ENCODE results near the gene RALGPS1. TPM values are rescaled to one million over a fixed set of nuclear protein-coding genes. Genes with fewer than 3 reads are reported as not detected.
A peak's percentile ranks its signal among the peaks of the same experiment; 100 is the strongest.

Gene RALGPS1
- total and polyA plus RNA-seq, 10 donors = 2.5 to 27.3 (median 14.1) TPM

DNA sequence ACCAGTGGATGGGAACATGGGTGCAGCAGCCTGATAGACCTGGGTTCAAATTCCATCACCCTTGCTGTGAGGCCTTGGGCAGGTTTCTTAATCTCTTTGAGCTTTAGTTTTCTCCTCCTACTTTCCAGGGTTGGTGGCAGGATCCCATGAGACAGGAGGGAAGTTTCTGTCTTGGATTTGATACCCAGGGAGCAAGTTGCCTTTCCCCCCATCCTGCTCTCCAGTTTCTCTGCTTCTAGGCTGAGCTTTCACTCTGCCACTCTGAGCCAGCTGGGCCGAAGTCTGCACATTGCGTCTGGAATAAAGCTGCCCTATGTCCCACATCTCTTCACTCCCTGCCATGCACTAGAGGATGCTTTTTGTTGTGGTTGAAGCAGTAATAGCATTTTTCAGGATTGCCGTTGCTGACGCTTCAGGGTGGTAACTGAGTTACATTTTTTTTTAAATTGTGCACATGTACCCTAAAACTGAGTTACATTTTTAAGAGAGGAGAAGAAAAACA lies 248.3 kb downstream of the RALGPS1 start:
- Histone ChIP-seq H3K27ac (peak overlapping the region in 7 of 8 donors; percentile 0 to 77 (median 67)), H3K4me1 (peaks cover 0 to 45% (median 31%) of the 10 kb centered on the region in 6 donors), H3K4me3 (no peak overlapping the region), H3K9me3 (no peaks in the 10 kb centered on the region), H3K36me3 (peaks cover 0 to 7% (median 0%) of the 10 kb centered on the region in 6 donors), H3K27me3 (replicated peaks in 1 of 7) (no peaks in the 10 kb centered on the region)
- no peak for DNase-seq
- intact Hi-C loops (cut with DNase I; ENCODE audit: low total_unique reads) = no loop called here
- TF ChIP-seq POLR2AphosphoS5 (IDR thresholded peaks at IDR 0.05) = no peak
- no peak for TF ChIP-seq POLR2A (IDR thresholded peaks at IDR 0.05)
- TF ChIP-seq, protein P1, sequence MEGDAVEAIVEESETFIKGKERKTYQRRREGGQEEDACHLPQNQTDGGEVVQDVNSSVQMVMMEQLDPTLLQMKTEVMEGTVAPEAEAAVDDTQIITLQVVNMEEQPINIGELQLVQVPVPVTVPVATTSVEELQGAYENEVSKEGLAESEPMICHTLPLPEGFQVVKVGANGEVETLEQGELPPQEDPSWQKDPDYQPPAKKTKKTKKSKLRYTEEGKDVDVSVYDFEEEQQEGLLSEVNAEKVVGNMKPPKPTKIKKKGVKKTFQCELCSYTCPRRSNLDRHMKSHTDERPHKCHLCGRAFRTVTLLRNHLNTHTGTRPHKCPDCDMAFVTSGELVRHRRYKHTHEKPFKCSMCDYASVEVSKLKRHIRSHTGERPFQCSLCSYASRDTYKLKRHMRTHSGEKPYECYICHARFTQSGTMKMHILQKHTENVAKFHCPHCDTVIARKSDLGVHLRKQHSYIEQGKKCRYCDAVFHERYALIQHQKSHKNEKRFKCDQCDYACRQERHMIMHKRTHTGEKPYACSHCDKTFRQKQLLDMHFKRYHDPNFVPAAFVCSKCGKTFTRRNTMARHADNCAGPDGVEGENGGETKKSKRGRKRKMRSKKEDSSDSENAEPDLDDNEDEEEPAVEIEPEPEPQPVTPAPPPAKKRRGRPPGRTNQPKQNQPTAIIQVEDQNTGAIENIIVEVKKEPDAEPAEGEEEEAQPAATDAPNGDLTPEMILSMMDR (IDR thresholded peaks at IDR 0.05 in 8 of 11, conservative IDR thresholded peaks at IDR 0.05 in 3 of 11) = no peak
- 69 to 87% (median 76%) methylated on average over 4 of the region's 4 CpGs for WGBS, 5 donors

DNA sequence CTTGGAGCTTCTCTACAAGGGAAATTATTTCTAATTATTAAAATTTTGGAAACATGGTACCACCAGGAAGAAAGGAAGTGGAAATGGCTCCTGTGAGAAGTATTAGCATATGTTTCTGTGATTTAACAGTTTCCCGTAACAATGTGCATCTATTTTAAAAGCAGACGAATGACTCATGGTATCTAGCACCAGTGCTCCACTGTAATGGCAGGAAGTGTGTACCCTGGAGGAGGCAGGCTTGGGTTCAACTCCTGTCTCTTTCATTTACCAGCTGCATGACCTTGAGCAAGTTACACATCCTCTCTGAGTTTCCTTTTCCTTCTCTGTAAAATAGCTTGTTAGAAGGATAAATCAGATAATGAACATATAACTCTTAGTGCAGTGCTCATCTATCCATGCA lies 248.8 kb downstream of the RALGPS1 start:
- Histone ChIP-seq H3K36me3 (peaks cover 0 to 9% (median 0%) of the 10 kb centered on the region in 6 donors), H3K9me3 (no peaks in the 10 kb centered on the region), H3K4me1 (peaks cover 0 to 45% (median 31%) of the 10 kb centered on the region in 6 donors), H3K4me3 (no peak overlapping the region), H3K27me3 (replicated peaks in 1 of 7) (no peaks in the 10 kb centered on the region), H3K27ac (peak overlapping the region; percentile 0 to 77 (median 64))
- WGBS, 5 donors = 19 to 38% (median 26%) methylated on average over 2 of the region's 2 CpGs
- TF ChIP-seq, protein P1 (IDR thresholded peaks at IDR 0.05 in 8 of 11, conservative IDR thresholded peaks at IDR 0.05 in 3 of 11) = no peak
- TF ChIP-seq POLR2A (IDR thresholded peaks at IDR 0.05) (no peak), POLR2AphosphoS5 (IDR thresholded peaks at IDR 0.05) (peak in 1 of 3 donors; percentile 82)
- no peak for DNase-seq
- intact Hi-C loops (cut with DNase I; ENCODE audit: low total_unique reads) = no loop called here

DNA sequence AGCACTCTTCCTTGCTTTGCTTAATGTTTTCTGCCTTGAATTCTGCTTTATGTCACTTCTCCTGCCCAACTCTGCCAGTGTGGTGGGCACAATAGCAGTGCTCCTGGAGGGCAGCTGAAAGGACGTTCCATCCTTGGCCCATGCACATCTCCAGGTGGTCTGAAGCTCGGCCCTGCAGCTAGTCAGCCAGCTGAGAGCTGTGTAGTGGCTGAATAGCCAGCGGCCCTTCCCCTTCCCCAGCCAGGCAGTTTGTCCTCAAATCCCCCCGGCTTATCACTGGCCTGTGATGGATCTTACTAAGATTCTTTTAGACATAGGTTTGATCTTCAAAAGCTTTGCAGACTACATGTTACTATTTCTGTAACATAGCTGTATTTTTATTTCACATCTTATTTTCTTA lies 250.5 kb downstream of the RALGPS1 start:
- DNase-seq = no peak
- TF ChIP-seq POLR2A (IDR thresholded peaks at IDR 0.05) = no peak
- TF ChIP-seq, protein P1 (IDR thresholded peaks at IDR 0.05 in 8 of 11, conservative IDR thresholded peaks at IDR 0.05 in 3 of 11) = no peak
- no peak for TF ChIP-seq POLR2AphosphoS5 (IDR thresholded peaks at IDR 0.05)
- no peak overlapping the region for H3K27ac ChIP-seq
- WGBS, 5 donors = 81 to 91% (median 85%) methylated on average over 4 of the region's 4 CpGs
- H3K4me1 ChIP-seq = peaks cover 0 to 45% (median 31%) of the 10 kb centered on the region in 6 donors
- H3K36me3 ChIP-seq = peaks cover 0 to 10% (median 0%) of the 10 kb centered on the region in 6 donors
- no peak overlapping the region for H3K4me3 ChIP-seq
- no peaks in the 10 kb centered on the region for H3K9me3 ChIP-seq
- intact Hi-C loops (cut with DNase I; ENCODE audit: low total_unique reads) = no loop called here
- no peaks in the 10 kb centered on the region for H3K27me3 ChIP-seq (replicated peaks in 1 of 7)

DNA sequence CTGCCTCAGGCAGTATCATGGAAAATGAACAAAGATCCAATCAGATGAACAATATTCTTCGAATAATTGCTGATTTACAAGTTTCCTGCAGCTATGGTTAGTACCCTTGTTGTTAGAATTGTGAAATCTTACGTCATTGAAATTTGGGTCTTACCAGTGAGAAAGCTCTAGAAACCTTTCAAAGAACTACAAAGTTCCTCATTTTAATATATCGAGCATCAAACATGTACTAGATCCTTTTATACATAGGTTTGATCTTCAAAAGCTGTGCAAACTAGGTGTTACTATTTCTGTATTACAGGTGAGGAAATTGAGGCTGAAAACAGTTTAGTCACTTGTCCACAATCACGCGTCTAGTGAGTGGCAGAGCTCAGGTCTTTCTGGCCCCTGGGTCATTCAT lies 251.5 kb downstream of the RALGPS1 start:
- intact Hi-C loops (cut with DNase I; ENCODE audit: low total_unique reads) = no loop called here
- 56 to 71% (median 65%) methylated on average over 5 of the region's 5 CpGs for WGBS, 5 donors
- no peak overlapping the region for H3K4me3 ChIP-seq
- peaks cover 0 to 45% (median 31%) of the 10 kb centered on the region in 6 donors for H3K4me1 ChIP-seq
- H3K27me3 ChIP-seq (replicated peaks in 1 of 7) = no peaks in the 10 kb centered on the region
- no peaks in the 10 kb centered on the region for H3K9me3 ChIP-seq
- TF ChIP-seq, protein P1 (IDR thresholded peaks at IDR 0.05 in 8 of 11, conservative IDR thresholded peaks at IDR 0.05 in 3 of 11) = no peak
- no peak for TF ChIP-seq POLR2AphosphoS5 (IDR thresholded peaks at IDR 0.05)
- no peak for TF ChIP-seq POLR2A (IDR thresholded peaks at IDR 0.05)
- H3K36me3 ChIP-seq = peaks cover 0 to 10% (median 0%) of the 10 kb centered on the region in 6 donors
- no peak overlapping the region for H3K27ac ChIP-seq
- DNase-seq = no peak
